ENCODE measurements around the gene GPR179.
"Not testable (repeated sequence)": the region's sequence is repeated elsewhere in the genome, so short reads cannot be mapped to it uniquely, and the experiment has no call there.

The GPR179 gene

DNA sequence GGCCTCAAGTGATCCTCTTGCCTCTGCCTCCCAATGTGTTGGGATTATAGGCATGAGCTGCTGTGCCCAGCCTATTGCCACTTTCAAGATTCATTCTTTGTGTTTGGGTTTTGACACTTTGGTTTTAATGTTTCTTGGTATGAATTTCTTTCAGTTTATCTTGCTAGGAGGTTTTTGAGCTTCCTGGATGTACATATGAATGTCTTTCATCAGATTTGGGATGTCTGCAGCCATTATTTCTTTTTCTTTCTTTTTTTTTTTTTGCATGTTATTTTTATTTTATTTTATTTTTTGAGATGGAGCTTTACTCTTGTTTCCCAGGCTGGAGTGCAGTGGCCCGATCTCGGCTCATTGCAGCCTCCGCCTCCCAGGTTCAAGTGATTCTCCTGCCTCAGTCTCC is 28.3 kb downstream of the GPR179 start:
- H3K4me1 ChIP-seq (ENCODE audit: control insufficient read depth, low read length): no peaks in the 10 kb centered on the region
- no peaks in the 10 kb centered on the region for H3K27me3 ChIP-seq (ENCODE audit: control insufficient read depth, low read length)
- TF ChIP-seq, protein P1, sequence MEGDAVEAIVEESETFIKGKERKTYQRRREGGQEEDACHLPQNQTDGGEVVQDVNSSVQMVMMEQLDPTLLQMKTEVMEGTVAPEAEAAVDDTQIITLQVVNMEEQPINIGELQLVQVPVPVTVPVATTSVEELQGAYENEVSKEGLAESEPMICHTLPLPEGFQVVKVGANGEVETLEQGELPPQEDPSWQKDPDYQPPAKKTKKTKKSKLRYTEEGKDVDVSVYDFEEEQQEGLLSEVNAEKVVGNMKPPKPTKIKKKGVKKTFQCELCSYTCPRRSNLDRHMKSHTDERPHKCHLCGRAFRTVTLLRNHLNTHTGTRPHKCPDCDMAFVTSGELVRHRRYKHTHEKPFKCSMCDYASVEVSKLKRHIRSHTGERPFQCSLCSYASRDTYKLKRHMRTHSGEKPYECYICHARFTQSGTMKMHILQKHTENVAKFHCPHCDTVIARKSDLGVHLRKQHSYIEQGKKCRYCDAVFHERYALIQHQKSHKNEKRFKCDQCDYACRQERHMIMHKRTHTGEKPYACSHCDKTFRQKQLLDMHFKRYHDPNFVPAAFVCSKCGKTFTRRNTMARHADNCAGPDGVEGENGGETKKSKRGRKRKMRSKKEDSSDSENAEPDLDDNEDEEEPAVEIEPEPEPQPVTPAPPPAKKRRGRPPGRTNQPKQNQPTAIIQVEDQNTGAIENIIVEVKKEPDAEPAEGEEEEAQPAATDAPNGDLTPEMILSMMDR (IDR thresholded peaks at IDR 0.05; ENCODE audit: low read depth, low read length, poor library complexity, severe bottlenecking): no peak
- H3F3A ChIP-seq (ENCODE audit: control insufficient read depth, insufficient read depth): no peaks in the 10 kb centered on the region
- H3K27ac ChIP-seq (ENCODE audit: low read depth, low read length): no peak overlapping the region
- H3K4me3 ChIP-seq (ENCODE audit: low read length): no peak overlapping the region
- H4K20me1 ChIP-seq (ENCODE audit: control insufficient read depth, insufficient read depth, low read depth, low read length): no peaks in the 10 kb centered on the region
- H3K4me2 ChIP-seq (ENCODE audit: low read length): no peak overlapping the region
- H3K79me2 ChIP-seq (ENCODE audit: control insufficient read depth, low read length): no peaks in the 10 kb centered on the region
- H3K9me3 ChIP-seq (ENCODE audit: control insufficient read depth, insufficient read depth, low read length): no peaks in the 10 kb centered on the region
- H3K9me2 ChIP-seq (replicated peaks; ENCODE audit: control insufficient read depth, low read length): no peaks in the 10 kb centered on the region
- H3K36me3 ChIP-seq (ENCODE audit: control insufficient read depth, low read length): peaks cover 16% of the 10 kb centered on the region

DNA sequence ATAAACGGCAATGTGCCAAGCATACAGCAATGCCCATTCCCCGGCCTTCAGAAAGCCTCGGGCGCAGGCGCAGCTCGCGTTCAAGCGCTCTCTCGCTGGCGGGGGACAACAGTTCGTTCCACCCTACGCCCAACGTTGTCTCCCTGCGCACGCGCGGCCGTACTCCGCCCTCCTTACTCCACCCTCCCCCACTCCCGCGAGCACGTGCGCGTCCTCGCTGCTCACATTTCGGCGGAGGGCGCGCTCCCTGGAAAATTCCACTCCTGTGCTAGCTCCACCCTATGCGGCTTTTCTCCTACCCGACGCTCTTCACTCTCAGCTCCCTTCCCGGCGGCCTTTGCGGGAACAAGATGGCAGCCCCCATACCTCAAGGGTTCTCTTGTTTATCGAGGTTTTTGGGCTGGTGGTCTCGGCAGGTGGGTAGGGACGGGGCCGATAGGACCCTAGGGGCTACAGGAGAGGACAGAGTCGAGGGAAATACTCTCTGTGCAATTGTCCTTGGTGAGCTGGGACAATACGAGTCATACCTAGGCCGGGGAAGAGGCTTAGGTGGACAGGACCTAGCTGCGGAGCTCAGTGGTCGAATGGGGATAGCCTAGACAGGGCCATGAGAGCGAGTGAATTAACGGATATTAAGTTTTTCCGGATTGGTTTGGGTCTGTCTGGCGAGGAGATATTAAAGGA is 46.8 kb downstream of the GPR179 start, which contains the start of gene MRPL45:
Gene MRPL45, plus strand, starts transcription at position 335 of the 684 bp plus-strand sequence. Its CDS starts 16 bp downstream, at position 351.
- 0 out of 2 replicates have a peak within 1 kb of the TSS, but pooled peaks have one; percentile 21 for H3K27ac ChIP-seq (ENCODE audit: low read depth, low read length)
- peak within 1 kb of the TSS; percentile 61 for H3K4me2 ChIP-seq (ENCODE audit: low read length)
- H3F3A ChIP-seq (ENCODE audit: control insufficient read depth, insufficient read depth); H3K27me3 ChIP-seq (ENCODE audit: control insufficient read depth, low read length); H3K36me3 ChIP-seq (ENCODE audit: control insufficient read depth, low read length); H4K20me1 ChIP-seq (ENCODE audit: control insufficient read depth, insufficient read depth, low read depth, low read length); H3K9me3 ChIP-seq (ENCODE audit: control insufficient read depth, insufficient read depth, low read length); H3K9me2 ChIP-seq (replicated peaks; ENCODE audit: control insufficient read depth, low read length); H3K79me2 ChIP-seq (ENCODE audit: control insufficient read depth, low read length); H3K4me1 ChIP-seq (ENCODE audit: control insufficient read depth, low read length): not testable (repeated sequence)
- H3K4me3 ChIP-seq (ENCODE audit: low read length): peak within 1 kb of the TSS; percentile 82

DNA sequence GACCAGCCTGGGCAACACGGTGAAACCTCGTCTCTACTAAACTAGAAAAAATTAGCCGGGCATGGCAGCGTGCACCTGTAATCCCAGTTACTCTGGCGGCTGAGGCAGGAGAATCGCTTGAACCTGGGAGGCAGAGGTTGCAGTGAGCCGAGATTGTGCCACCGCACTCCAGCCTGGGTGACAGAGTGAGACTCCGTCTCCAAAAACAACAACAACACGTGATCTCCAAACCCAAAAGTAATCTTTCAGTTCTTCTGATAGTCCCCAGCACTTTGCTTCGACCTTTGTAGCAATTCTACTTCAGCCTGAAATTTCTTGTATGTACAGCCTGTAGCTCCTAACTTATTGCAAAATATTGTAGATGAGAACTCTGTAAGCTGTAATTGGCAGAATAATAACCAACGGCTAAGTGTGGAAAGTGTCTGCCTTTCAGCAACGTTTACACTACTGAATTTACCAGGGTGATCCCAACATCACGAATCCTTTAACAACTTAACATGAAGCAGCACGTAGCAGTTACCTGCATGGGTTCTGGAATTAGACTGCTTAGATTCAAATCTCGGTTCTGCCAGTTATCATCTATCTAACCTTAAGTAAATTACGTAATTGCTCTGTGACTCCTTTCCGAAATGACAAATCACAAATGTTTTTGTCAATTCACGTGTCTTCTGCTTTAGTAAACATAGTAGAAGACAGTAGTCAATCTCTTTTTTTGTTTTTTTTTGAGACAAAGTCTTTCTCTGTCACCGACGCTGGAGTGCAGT is 48.0 kb downstream of the GPR179 start:
- H3K4me2 ChIP-seq (ENCODE audit: low read length): peak overlapping the region; percentile 43
- H3K27ac ChIP-seq (ENCODE audit: low read depth, low read length); H3K27me3 ChIP-seq (ENCODE audit: control insufficient read depth, low read length); H4K20me1 ChIP-seq (ENCODE audit: control insufficient read depth, insufficient read depth, low read depth, low read length); H3K9me3 ChIP-seq (ENCODE audit: control insufficient read depth, insufficient read depth, low read length); H3K36me3 ChIP-seq (ENCODE audit: control insufficient read depth, low read length); H3F3A ChIP-seq (ENCODE audit: control insufficient read depth, insufficient read depth); H3K9me2 ChIP-seq (replicated peaks; ENCODE audit: control insufficient read depth, low read length); H3K79me2 ChIP-seq (ENCODE audit: control insufficient read depth, low read length); H3K4me1 ChIP-seq (ENCODE audit: control insufficient read depth, low read length): not testable (repeated sequence)
- H3K4me3 ChIP-seq (ENCODE audit: low read length): peak overlapping the region; percentile 82

DNA sequence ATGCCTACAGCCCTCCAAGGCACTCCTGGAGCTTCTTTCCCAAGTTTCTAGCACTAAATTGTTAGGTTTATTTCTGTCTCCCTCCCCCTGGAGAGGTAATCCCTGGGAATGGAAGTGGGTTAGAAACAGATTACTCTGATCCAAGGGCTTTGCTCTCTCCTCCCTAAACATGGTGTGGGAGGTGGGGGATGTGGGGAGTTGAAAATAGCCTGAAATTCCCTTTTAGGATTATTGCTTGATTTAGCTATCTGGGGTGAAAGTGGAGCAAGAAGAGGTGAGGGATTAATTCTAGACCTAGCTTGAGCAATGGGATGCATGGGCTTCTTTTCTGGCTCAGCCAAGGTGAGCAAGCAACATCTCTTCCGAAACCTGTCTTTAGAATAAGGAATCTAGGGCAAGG is 54.0 kb downstream of the GPR179 start:
- H3K9me2 ChIP-seq (replicated peaks; ENCODE audit: control insufficient read depth, low read length); H3K4me1 ChIP-seq (ENCODE audit: control insufficient read depth, low read length); H3K79me2 ChIP-seq (ENCODE audit: control insufficient read depth, low read length); H3K27ac ChIP-seq (ENCODE audit: low read depth, low read length); H3F3A ChIP-seq (ENCODE audit: control insufficient read depth, insufficient read depth); H4K20me1 ChIP-seq (ENCODE audit: control insufficient read depth, insufficient read depth, low read depth, low read length); H3K4me3 ChIP-seq (ENCODE audit: low read length); H3K4me2 ChIP-seq (ENCODE audit: low read length); H3K27me3 ChIP-seq (ENCODE audit: control insufficient read depth, low read length); H3K36me3 ChIP-seq (ENCODE audit: control insufficient read depth, low read length); H3K9me3 ChIP-seq (ENCODE audit: control insufficient read depth, insufficient read depth, low read length): not testable (repeated sequence)

DNA sequence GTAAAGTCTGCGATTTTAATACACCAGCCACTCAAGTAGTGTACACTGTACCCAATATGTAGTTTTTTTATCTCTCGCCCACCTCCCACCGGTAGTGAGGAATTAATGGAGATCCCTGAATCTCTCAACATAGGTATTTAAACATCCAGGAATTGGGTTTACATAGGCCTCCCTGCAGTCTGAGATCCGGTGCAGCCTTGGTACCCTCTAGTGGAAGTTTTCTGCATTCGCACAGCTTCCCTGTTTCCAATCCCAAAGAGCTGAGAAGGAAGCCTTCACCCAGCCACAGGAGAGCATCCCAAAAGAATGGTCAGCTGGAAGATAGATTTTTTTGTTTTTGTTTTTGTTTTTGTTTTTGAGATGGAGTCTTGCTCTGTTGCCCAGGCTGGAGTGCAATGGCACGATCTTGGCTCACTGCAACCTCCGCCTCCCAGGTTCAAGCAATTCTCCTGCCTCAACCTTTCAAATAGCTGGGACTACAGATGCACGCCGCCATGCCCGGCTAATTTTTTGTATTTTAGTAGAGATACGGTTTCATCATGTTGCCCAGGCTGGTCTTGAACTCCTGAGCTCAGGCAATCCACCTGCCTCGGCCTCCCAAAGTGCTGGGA is 55.4 kb downstream of the GPR179 start:
- H3K36me3 ChIP-seq (ENCODE audit: control insufficient read depth, low read length); H3K9me3 ChIP-seq (ENCODE audit: control insufficient read depth, insufficient read depth, low read length); H3K4me3 ChIP-seq (ENCODE audit: low read length); H3K4me1 ChIP-seq (ENCODE audit: control insufficient read depth, low read length); H3F3A ChIP-seq (ENCODE audit: control insufficient read depth, insufficient read depth); H3K79me2 ChIP-seq (ENCODE audit: control insufficient read depth, low read length); H3K4me2 ChIP-seq (ENCODE audit: low read length); H3K27me3 ChIP-seq (ENCODE audit: control insufficient read depth, low read length); H4K20me1 ChIP-seq (ENCODE audit: control insufficient read depth, insufficient read depth, low read depth, low read length); H3K27ac ChIP-seq (ENCODE audit: low read depth, low read length); H3K9me2 ChIP-seq (replicated peaks; ENCODE audit: control insufficient read depth, low read length): not testable (repeated sequence)
- TF ChIP-seq, protein P1 (IDR thresholded peaks at IDR 0.05; ENCODE audit: low read depth, low read length, poor library complexity, severe bottlenecking): peak; percentile 18

DNA sequence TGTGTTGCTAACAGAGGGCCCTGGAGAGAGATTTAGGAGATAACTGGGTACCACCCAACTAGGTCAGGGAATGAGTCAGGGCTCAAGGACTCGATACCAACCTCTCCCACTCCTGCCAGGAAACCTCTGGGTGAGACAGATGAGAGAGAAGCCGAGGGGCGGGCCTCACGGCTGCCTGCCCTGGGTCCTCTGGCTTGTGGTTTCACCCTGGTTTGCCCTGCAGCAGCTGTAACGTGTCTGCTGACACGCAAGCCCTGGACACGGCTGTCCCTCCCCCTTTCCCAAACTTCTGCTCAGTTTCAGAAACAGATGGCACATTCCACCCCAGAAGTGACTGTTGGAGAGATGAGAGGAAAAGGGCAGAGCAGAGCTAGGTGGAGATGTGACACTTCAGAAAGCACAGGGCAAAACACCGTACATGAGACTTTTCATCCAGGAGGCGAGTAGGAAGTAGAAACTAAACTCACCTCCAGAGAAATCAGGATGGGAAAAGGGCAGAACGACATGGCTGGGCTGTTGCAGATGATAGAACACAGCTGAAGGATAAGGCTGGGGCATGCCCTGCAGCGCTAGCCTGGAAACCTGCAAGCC is 57.2 kb downstream of the GPR179 start:
- H3K79me2 ChIP-seq (ENCODE audit: control insufficient read depth, low read length); H4K20me1 ChIP-seq (ENCODE audit: control insufficient read depth, insufficient read depth, low read depth, low read length); H3K9me3 ChIP-seq (ENCODE audit: control insufficient read depth, insufficient read depth, low read length); H3K27ac ChIP-seq (ENCODE audit: low read depth, low read length); H3K4me3 ChIP-seq (ENCODE audit: low read length); H3K4me1 ChIP-seq (ENCODE audit: control insufficient read depth, low read length); H3K36me3 ChIP-seq (ENCODE audit: control insufficient read depth, low read length); H3K9me2 ChIP-seq (replicated peaks; ENCODE audit: control insufficient read depth, low read length); H3F3A ChIP-seq (ENCODE audit: control insufficient read depth, insufficient read depth); H3K4me2 ChIP-seq (ENCODE audit: low read length); H3K27me3 ChIP-seq (ENCODE audit: control insufficient read depth, low read length): not testable (repeated sequence)
